Ishikawa (cell line): ENCODE measurements around the gene RNF223.

Experiments used
- CEBPB ChIP-seq: IDR thresholded peaks from 2 replicates; pipeline ENCODE4 v1.6.1; 2012
- CREB1 ChIP-seq: IDR thresholded peaks from 2 replicates; pipeline ENCODE4 v1.6.1; 2012; ENCODE audit warnings: low read depth
- EGR1 ChIP-seq: IDR thresholded peaks from 2 replicates; pipeline ENCODE4 v1.6.1; 2012
- EP300 ChIP-seq: IDR thresholded peaks from 2 replicates; pipeline ENCODE4 v1.6.1; 2012; ENCODE audit warnings: borderline replicate concordance
- FOXM1 ChIP-seq: IDR thresholded peaks from 2 replicates; pipeline ENCODE4 v1.6.1; 2012; ENCODE audit warnings: low read depth, borderline replicate concordance
- NFIC ChIP-seq: IDR thresholded peaks from 2 replicates; pipeline ENCODE4 v1.6.1; 2012
- RAD21 ChIP-seq: IDR thresholded peaks from 2 replicates; pipeline ENCODE4 v1.6.1; 2012; ENCODE audit warnings: low read depth
- TAF1 ChIP-seq: IDR thresholded peaks from 2 replicates; pipeline ENCODE4 v1.6.1; 2012; ENCODE audit warnings: low read depth, mild to moderate bottlenecking
- TCF12 ChIP-seq: IDR thresholded peaks from 2 replicates; pipeline ENCODE4 v1.6.1; 2012; ENCODE audit warnings: low read depth
- TEAD4 ChIP-seq: IDR thresholded peaks from 2 replicates; pipeline ENCODE4 v1.6.1; 2012
- YY1 ChIP-seq: IDR thresholded peaks from 2 replicates; pipeline ENCODE4 v1.6.1; 2012; ENCODE audit warnings: low read depth
- ZBTB7A ChIP-seq: IDR thresholded peaks from 2 replicates; pipeline ENCODE4 v1.6.1; 2012; ENCODE audit warnings: low read depth
- TF ChIP-seq, protein P1 (sequence below): IDR thresholded peaks from 2 replicates; pipeline ENCODE4 v1.6.1; 2012
- TF ChIP-seq, protein P2 (sequence below): IDR thresholded peaks from 2 replicates; pipeline ENCODE4 v1.6.1; 2012
- TF ChIP-seq, protein P3 (sequence below): IDR thresholded peaks from 2 replicates; pipeline ENCODE4 v1.6.1; 2012; ENCODE audit warnings: low read depth, mild to moderate bottlenecking

The RNF223 gene

DNA sequence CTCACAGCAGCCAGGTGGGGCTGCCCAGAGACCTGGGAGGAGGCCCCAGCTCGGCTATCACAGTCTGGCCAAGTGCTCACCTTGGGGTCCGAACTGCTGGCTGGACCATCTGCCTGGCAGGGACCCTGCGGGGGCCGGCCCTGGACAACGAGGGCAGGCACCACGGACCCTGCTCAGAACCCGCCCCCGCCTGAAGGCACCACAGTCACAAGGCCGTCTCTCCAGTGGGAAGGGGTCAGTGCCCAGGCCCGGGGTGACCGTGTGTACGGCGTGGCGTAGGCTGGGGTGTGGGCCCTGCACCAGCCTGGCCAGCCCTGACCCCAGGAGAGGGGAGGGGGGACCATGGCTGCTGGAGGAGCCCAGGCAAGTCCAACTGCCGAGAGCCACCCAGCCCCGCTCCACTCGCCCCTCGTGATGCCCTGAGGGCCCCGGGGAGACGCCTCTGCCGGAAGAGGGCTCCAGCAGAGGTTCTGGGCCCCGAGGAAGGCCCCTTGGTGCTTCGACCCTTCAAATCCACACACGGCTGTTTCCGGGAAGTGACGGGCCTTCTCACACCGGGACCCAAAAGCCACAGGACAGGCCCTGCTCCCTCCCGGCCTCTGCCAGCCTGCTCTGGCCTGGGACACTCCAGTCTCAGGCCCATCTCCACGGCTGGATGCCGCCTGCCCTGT is 11.2 kb upstream of the RNF223 start:
- no peak for TF ChIP-seq TEAD4
- TF ChIP-seq CREB1, result no peak
- TF ChIP-seq, protein P1, sequence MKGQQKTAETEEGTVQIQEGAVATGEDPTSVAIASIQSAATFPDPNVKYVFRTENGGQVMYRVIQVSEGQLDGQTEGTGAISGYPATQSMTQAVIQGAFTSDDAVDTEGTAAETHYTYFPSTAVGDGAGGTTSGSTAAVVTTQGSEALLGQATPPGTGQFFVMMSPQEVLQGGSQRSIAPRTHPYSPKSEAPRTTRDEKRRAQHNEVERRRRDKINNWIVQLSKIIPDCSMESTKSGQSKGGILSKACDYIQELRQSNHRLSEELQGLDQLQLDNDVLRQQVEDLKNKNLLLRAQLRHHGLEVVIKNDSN, result no peak
- TF ChIP-seq NFIC, result no peak
- no peak for TF ChIP-seq TAF1
- no peak for TF ChIP-seq RAD21
- no peak for TF ChIP-seq EP300

DNA sequence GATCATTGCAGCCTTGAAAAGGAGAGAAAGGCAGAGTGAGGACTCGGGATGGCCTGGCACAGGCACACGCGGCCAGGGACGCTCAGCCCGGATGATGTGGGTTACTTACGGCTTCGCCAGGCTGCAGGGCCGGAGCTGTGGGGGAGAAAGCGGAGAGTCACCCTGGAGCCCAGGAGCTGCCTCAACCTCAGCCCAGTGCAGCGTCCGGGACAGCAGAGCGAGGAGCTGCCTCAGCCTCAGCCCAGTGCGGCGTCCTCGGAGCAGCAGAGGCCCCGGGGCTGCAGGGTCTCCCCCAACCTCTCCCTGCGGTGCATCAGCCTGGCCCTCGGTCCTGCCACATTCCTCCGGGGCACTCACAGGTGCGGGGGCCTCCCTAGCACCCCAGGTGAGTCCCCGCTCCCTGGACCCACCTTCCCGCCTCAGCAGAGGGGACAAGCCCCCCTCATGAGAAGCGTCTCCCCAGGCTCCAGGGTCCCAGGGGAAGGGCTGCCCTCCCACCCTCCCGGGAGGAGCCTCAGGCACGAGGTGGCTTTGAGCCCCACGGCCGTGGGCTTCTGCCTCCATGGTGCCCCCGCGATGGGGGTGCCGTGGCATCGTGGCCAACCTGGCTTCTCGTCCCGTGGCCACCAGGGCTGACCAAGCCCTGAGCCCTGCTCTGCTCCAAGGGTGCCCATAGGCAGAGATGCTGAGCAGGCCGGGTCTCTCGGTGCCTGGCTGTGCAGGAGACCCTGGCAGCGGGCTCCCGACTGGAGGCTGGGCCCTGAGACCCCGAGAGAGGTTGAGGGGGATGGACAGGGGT is 10.5 kb upstream of the RNF223 start:
- TF ChIP-seq, protein P2, sequence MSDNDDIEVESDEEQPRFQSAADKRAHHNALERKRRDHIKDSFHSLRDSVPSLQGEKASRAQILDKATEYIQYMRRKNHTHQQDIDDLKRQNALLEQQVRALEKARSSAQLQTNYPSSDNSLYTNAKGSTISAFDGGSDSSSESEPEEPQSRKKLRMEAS, result no peak
- TF ChIP-seq CEBPB (no peak), CREB1 (no peak), TAF1 (no peak), TEAD4 (no peak), YY1 (no peak), RAD21 (no peak), NFIC (no peak), ZBTB7A (no peak), EP300 (no peak), FOXM1 (no peak), TCF12 (no peak), EGR1 (no peak)
- TF ChIP-seq, protein P1, result no peak
- TF ChIP-seq, protein P3, sequence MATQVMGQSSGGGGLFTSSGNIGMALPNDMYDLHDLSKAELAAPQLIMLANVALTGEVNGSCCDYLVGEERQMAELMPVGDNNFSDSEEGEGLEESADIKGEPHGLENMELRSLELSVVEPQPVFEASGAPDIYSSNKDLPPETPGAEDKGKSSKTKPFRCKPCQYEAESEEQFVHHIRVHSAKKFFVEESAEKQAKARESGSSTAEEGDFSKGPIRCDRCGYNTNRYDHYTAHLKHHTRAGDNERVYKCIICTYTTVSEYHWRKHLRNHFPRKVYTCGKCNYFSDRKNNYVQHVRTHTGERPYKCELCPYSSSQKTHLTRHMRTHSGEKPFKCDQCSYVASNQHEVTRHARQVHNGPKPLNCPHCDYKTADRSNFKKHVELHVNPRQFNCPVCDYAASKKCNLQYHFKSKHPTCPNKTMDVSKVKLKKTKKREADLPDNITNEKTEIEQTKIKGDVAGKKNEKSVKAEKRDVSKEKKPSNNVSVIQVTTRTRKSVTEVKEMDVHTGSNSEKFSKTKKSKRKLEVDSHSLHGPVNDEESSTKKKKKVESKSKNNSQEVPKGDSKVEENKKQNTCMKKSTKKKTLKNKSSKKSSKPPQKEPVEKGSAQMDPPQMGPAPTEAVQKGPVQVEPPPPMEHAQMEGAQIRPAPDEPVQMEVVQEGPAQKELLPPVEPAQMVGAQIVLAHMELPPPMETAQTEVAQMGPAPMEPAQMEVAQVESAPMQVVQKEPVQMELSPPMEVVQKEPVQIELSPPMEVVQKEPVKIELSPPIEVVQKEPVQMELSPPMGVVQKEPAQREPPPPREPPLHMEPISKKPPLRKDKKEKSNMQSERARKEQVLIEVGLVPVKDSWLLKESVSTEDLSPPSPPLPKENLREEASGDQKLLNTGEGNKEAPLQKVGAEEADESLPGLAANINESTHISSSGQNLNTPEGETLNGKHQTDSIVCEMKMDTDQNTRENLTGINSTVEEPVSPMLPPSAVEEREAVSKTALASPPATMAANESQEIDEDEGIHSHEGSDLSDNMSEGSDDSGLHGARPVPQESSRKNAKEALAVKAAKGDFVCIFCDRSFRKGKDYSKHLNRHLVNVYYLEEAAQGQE, result no peak

DNA sequence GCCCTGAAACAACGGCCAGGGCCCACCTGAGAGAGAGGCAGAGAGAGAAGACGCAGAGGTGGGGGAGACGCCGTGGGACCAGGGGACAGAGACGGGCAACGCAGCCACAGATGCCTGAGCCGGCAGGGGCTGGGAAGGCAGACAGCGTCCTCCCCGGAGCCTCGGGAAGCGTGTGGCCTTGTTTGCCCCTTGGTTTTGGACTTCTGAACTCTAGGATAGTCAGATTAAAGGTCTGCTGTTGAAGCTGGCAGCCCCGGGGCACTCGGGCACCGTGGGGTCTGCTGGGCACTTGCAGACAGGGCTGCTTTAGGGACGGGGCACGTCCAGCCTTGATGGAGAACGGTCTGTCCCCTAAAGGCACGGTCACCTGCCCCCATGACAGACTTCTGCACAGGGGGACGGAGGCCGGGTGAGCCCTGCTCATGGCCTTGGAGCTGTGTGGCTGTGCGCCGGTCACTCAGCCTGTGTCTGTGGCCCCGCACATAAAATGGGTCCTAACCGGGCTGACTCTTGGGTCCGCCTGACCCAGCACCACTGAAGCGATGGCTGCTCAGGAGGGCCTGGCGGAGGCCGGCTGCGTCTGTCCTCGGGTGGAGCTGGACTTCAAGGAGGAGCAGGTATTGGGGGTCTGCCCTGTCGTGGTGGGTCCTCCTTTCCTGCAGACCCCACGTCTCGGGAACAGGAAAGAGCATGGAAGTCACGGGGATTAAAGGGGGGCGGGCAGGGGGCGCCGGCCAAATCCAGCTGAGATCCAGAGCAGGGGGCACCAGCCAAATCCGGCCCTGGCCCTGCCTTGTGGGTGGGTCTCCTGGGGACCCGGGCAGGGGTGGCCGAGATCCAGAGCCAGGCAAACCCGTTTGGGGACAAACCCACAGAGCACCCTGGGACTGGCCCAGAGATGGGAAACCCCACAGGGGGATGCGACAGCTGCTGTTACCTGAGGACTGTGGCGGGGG is 9.6 kb upstream of the RNF223 start:
- no peak for TF ChIP-seq YY1
- no peak for TF ChIP-seq EP300
- TF ChIP-seq ZBTB7A, result no peak
- no peak for TF ChIP-seq CEBPB
- TF ChIP-seq, protein P1, result no peak
- TF ChIP-seq, protein P2, result no peak
- no peak for TF ChIP-seq TCF12

DNA sequence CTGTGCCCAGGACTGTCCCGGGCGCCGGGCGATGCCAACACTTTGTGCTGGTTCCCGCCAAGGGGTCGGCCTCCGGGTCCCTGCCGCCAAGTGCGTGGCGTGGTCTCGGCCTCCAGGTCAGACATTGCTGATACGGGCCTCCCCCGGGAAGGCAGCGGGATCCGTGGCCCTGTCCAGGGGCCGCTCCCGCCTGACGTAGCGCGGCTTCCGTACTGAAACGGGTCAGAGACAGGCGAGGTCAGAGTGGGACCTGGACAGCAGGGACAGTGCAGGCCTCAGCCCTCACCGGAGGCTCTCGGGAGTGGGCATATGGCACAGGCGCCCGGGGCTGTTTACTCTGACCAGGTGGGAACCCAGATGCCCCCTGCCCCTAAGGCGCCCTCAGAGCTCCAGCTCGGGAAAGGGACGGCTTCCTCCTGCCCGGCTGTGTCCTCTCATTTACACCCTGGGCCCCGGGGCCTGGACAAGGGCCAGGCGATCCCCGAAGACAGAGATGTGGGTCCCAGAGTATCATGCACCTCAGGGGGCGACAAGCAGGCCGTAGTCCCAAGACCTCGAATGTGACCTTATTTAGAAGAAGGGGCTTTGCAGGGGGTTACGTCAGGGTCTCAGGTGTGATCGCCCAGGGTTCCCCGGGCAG is 8.8 kb upstream of the RNF223 start:
- 0 out of 2 replicates have a peak, but pooled peaks have one; percentile 2 for TF ChIP-seq ZBTB7A
- TF ChIP-seq, protein P3, result no peak

DNA sequence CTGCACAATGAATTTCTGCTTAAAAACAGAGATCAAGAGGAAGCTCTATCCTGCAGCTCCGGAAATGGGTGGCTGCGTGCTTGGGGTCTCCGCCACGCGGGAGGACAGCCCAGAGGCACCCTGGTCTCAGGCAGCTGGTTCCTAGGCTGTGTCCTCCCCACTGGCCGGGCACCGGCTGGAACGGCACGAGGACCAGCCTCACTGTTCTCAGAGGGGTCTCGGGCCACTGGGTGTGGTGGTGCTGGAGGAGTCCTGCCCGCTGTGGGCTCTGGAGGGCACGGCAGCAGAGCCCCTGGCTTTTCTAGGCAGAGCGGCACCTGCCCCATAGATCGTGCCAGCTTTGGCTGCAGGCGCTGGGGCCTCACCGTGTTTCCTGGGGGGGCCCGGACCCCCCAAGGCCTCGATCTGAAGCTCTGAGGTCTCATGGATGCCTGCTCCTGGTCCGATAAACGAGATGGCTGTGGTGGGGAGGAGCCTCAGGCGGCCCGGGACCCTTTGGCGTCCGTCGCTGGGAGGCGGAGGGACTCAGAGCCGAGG is 8.2 kb upstream of the RNF223 start:
- TF ChIP-seq ZBTB7A, result 0 out of 2 replicates have a peak, but pooled peaks have one; percentile 40
- TF ChIP-seq, protein P3, result no peak
